DMS153 treated with DMSO at 0.1 percent for 48 hours (cell line): ENCODE data around the gene FIBCD1.

Experiments
- DNase-seq: peaks from one replicate; lab custom pipeline; 2025; ENCODE audit not compliant: unreplicated experiment; lab: John Stamatoyannopoulos, UW

The FIBCD1 gene

GRCh38 chr9:130862747-130863146, 76.3 kb downstream of the FIBCD1 start:
- DNase-seq = no peak

- DNase-seq = no peak
Measured at GRCh38 chr9:130862217-130862616, 76.8 kb downstream of the FIBCD1 start.

GRCh38 chr9:130861372-130862180, 77.5 kb downstream of the FIBCD1 start:
- no peak for DNase-seq

GRCh38 chr9:130860458-130861316, 78.4 kb downstream of the FIBCD1 start:
- no peak for DNase-seq

GRCh38 chr9:130858739-130859705, 80.0 kb downstream of the FIBCD1 start:
- DNase-seq = no peak

GRCh38 chr9:130857864-130858738, 80.9 kb downstream of the FIBCD1 start:
- no peak for DNase-seq

GRCh38 chr9:130856474-130856873, 82.6 kb downstream of the FIBCD1 start:
- no peak for DNase-seq

- DNase-seq = no peak
Measured at GRCh38 chr9:130854835-130855234, 84.2 kb downstream of the FIBCD1 start.

GRCh38 chr9:130854092-130854491, 85.0 kb downstream of the FIBCD1 start:
- no peak for DNase-seq

GRCh38 chr9:130852801-130853200, 86.2 kb downstream of the FIBCD1 start:
- no peak for DNase-seq
